ENCODE results near the gene STOML2. TPM values are rescaled to one million over a fixed set of nuclear protein-coding genes. Genes with fewer than 3 reads are reported as not detected.

Gene STOML2
- polyA plus RNA-seq, 1 donor (not counting 4 experiments of a cell fraction or from before 2014, with no cell fraction given): 149 TPM

GRCh38 chr9:35102465-35102768 is 514 bp downstream of the STOML2 start:
- H3K4me3 ChIP-seq (ENCODE audit: control insufficient read depth in 2 of 3, extremely low read depth in 1 of 3, insufficient read depth in 2 of 3, low read depth in 1 of 3, low read length in 3 of 3): peak overlapping the region; percentile 68 to 88 (median 77)
- FAIRE-seq (no peak), DNase-seq (ENCODE audit: low read depth, low spot score) (no peak)
- H3K9me3 ChIP-seq (ENCODE audit: control insufficient read depth, low read depth, low read length): no peaks in the 10 kb centered on the region
- peak overlapping the region; percentile 92 for H3K27ac ChIP-seq (ENCODE audit: control insufficient read depth, insufficient read depth, low read length)
- no peaks in the 10 kb centered on the region for H4K20me1 ChIP-seq (ENCODE audit: control insufficient read depth, extremely low read depth, insufficient read depth, low read length)
- no peaks in the 10 kb centered on the region for H3K27me3 ChIP-seq (ENCODE audit: control insufficient read depth, extremely low read depth, insufficient read depth, low read length)
- peaks cover 21% of the 10 kb centered on the region for H3K79me2 ChIP-seq (ENCODE audit: control insufficient read depth, insufficient read depth, low read length)
- peak overlapping the region; percentile 94 for H3K9ac ChIP-seq (ENCODE audit: control insufficient read depth, extremely low read depth, insufficient read depth, low read length)
- peaks cover 17% of the 10 kb centered on the region for H3K4me1 ChIP-seq (ENCODE audit: control insufficient read depth, extremely low read depth, insufficient read depth, low read length)
- H3K36me3 ChIP-seq (ENCODE audit: control insufficient read depth in 2 of 2, extremely low read depth in 1 of 2, insufficient read depth in 2 of 2, low read length in 2 of 2): peaks cover 43 to 44% of the 10 kb centered on the region in 2 experiments
- H2AFZ ChIP-seq (ENCODE audit: control insufficient read depth, low read length): peak overlapping the region; percentile 72
- H3K9me1 ChIP-seq (ENCODE audit: control insufficient read depth, extremely low read depth, insufficient read depth, low read length): no peaks in the 10 kb centered on the region
- dilution Hi-C loops (cut with MboI; ENCODE audit: extremely low pct_ligation_motif_present, low sequenced_read_pairs): no loop called here
- H3K4me2 ChIP-seq (ENCODE audit: control insufficient read depth, extremely low read depth, insufficient read depth, low read depth, low read length): peak overlapping the region; percentile 100
- no peak for TF ChIP-seq EZH2 (IDR thresholded peaks at IDR 0.05; ENCODE audit: low read length)
- TF ChIP-seq CTCF (optimal IDR thresholded peaks at IDR 0.05 in 1 of 3, IDR thresholded peaks at IDR 0.05 in 1 of 3, conservative IDR thresholded peaks at IDR 0.05 in 1 of 3; ENCODE audit: extremely low read depth in 1 of 3, insufficient read depth in 2 of 3, low read length in 3 of 3): no peak

DNA sequence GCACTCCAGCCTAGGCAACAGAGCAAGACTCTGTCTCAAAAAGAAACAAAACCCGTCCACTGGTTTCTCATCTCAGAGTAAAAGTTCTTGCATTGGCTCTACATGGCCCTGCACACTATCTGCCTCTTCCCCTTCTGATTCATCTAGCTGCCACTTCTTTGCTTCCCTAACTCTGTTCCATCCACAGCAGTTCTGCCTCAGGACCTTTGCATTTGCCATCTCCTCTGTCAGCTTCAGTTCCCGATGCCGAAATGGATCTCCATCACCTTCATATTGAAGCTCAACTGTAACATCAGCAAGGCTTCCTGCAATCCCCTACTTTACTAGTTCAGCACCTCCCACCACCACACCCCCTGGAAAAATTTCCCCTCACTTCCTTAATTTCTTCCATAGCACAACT is 5.4 kb downstream of the STOML2 start:
- peaks cover 20% of the 10 kb centered on the region for H3K4me1 ChIP-seq (ENCODE audit: control insufficient read depth, extremely low read depth, insufficient read depth, low read length)
- H3K27ac ChIP-seq (ENCODE audit: control insufficient read depth, insufficient read depth, low read length): no peak overlapping the region
- H2AFZ ChIP-seq (ENCODE audit: control insufficient read depth, low read length): no peak overlapping the region
- no peaks in the 10 kb centered on the region for H3K9me3 ChIP-seq (ENCODE audit: control insufficient read depth, low read depth, low read length)
- H3K4me2 ChIP-seq (ENCODE audit: control insufficient read depth, extremely low read depth, insufficient read depth, low read depth, low read length): no peak overlapping the region
- H3K9ac ChIP-seq (ENCODE audit: control insufficient read depth, extremely low read depth, insufficient read depth, low read length): no peak overlapping the region
- dilution Hi-C loops (cut with MboI; ENCODE audit: extremely low pct_ligation_motif_present, low sequenced_read_pairs): no loop called here
- H3K9me1 ChIP-seq (ENCODE audit: control insufficient read depth, extremely low read depth, insufficient read depth, low read length): peaks cover 4% of the 10 kb centered on the region
- no peaks in the 10 kb centered on the region for H3K27me3 ChIP-seq (ENCODE audit: control insufficient read depth, extremely low read depth, insufficient read depth, low read length)
- peaks cover 17% of the 10 kb centered on the region for H3K79me2 ChIP-seq (ENCODE audit: control insufficient read depth, insufficient read depth, low read length)
- FAIRE-seq (no peak), DNase-seq (ENCODE audit: low read depth, low spot score) (no peak)
- H3K4me3 ChIP-seq (ENCODE audit: control insufficient read depth in 2 of 3, extremely low read depth in 1 of 3, insufficient read depth in 2 of 3, low read depth in 1 of 3, low read length in 3 of 3): no peak overlapping the region
- H3K36me3 ChIP-seq (ENCODE audit: control insufficient read depth in 2 of 2, extremely low read depth in 1 of 2, insufficient read depth in 2 of 2, low read length in 2 of 2): peaks cover 25 to 37% of the 10 kb centered on the region in 2 experiments
- TF ChIP-seq EZH2 (IDR thresholded peaks at IDR 0.05; ENCODE audit: low read length) (no peak), CTCF (optimal IDR thresholded peaks at IDR 0.05 in 1 of 3, IDR thresholded peaks at IDR 0.05 in 1 of 3, conservative IDR thresholded peaks at IDR 0.05 in 1 of 3; ENCODE audit: extremely low read depth in 1 of 3, insufficient read depth in 2 of 3, low read length in 3 of 3) (no peak)
- H4K20me1 ChIP-seq (ENCODE audit: control insufficient read depth, extremely low read depth, insufficient read depth, low read length): no peaks in the 10 kb centered on the region
